ENCODE measurements around the gene BORCS8.

BORCS8 gene

GRCh38 chr19:19213426-19214158 is 21.6 kb upstream of the BORCS8 start:
- no peak for DNase-seq

GRCh38 chr19:19212916-19213315 is 21.0 kb upstream of the BORCS8 start:
- no peak for DNase-seq

DNA sequence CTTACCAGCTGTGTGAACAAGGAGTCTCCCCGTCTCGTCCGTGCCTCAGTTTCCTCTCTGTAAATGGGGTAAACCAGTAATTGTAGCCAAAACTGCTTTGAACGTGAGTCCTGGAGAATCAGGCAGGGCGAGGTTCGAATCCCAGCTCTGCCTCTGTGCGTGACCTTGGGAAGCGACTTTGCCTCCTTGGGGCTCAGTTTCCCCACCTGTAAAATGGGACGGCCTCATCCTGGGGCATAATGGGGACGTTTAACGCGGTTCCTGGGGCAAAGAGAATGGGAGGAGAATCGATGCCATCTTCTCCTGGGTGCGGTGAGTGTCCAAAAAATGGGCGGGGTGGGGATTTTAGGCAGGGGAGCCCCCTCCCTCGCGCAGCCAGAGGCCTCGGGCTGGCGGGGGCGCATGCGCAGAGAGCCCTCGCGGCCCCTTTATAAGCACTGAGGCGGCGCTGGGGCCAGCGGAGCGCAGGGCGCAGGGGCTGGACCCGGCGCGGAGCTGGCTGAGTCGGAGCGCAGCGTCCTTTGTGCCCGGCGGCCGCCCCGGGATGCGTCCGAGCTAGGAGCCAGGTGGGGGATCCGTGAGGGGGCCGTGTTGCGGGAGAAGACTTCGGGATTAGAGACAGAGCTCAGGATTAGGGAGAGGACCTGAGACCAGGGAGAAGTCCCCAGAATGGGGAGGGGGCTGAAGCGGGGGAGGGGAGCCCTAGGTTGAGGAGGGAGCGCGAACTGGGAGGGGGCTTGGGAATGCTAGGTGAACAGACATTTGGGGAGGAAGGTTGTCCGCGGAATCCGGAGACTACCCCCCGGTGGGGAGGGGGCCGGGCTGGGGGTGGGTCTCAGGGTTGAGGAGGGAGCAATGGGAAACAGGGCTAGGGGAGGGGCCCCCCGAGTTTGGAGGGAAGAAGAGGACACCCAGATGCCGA is 19.8 kb upstream of the BORCS8 start, which contains the start of gene NCAN:
Gene NCAN (plus strand): TSS at position 460 of the 922 bp plus-strand sequence. CDS start 4,996 bp downstream, outside the sequence.
- DNase-seq = peak in 1 of 2 experiments; percentile 43

DNA sequence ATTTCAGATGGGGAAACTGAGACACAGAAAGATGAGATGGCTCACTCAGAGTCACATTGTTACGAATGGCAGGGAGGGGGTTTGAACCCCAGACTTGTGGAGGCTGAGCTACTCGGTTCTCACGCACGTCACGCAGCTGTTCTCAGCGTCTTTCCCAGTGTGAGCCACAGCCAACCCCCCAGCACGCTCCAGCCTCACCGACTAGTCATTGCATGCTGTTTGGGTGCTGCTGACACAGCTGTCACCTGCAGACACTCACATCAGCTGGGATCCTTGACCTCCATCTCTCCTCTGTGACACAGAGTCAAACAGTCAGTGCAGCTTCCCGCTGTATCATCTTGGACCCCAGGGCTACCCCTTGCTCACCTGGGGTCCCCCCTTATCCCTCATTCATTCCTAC is 17.4 kb upstream of the BORCS8 start:
- DNase-seq = no peak

DNA sequence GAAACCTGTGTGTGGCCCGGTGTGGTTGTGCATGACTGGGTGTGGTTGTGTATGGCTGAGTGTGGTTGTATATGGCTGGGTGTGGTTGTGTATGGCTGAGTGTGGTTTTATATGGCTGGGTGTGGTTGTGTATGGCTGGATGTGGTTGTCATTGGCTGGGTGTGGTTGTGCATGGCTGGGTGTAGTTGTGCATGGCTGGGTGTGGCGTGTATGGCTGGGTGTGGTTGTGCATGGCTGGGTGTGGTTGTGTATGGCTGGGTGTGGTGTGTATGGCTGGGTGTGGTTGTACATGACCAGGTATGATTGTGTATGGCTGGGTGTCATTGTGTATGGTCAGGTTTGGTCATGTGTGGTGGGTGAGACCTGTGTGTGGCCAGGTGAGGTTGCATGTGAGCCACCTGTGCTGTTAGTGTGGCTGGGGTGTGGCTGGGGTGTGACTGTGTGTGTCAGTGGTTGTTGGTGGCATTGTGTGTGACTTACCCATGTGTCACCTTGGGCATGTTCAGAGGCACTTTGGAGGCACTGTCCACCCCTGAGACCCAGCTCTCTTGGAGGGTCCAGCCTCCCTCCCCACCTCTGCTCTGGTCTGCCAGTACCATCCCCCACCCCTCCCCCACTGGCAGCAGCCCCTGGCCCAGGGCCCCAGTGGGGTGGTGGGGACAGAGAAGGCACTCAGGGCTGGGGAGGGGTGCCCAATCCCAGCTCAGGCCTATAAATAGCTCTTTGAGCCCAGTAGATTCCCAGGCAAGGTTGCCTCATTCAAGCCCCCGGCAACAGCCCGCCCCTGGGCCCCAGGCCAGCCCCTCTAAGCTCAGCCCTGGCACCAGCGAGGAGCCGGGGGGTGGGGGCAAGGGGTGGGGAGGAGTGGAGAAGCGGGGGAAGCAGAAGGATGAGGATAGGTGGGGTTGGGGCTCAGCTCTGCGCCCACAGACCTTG is 16.0 kb upstream of the BORCS8 start:
- DNase-seq = no peak

DNA sequence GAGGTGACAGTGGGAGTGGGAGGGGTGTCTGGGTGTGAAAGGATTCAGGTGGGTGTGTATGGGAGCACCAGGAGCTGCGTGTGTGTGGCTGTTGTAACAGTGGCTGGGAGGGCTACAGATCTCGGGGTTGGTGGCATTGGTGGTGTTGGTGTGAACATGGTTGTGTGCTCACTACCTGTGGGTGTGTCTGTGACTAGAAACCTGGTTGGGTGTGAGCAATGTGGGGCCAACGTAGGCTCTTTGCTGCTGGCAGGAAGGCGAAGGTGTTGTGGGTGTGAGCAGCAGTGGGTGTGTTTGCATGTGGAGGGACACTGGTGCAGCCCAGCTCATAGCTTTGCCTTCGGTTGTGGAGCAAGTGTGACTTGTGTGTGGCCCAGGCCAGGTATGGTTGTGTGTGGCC is 15.0 kb upstream of the BORCS8 start:
- DNase-seq = no peak

GRCh38 chr19:19205416-19206410 is 13.8 kb upstream of the BORCS8 start:
- DNase-seq = no peak

DNA sequence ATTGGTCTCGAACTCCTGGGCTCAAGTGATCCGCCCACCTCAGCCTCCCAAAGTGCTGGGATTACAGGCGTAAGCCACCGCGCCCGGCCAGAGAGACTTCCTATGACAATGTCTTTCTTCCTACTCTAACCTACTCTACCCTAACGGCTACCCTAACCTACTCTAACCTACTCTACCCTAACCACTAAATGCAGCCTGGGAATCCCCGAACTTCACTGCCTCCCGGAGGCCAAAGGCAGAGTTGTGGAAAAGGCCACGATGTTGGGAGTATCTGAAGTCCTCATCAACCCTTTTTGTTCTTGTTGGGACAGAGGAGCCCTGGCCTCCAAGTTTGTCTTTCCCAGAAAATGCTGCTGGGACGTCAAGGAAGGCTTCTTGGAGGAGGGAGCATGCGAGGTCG is 12.2 kb upstream of the BORCS8 start:
- DNase-seq = no peak

DNA sequence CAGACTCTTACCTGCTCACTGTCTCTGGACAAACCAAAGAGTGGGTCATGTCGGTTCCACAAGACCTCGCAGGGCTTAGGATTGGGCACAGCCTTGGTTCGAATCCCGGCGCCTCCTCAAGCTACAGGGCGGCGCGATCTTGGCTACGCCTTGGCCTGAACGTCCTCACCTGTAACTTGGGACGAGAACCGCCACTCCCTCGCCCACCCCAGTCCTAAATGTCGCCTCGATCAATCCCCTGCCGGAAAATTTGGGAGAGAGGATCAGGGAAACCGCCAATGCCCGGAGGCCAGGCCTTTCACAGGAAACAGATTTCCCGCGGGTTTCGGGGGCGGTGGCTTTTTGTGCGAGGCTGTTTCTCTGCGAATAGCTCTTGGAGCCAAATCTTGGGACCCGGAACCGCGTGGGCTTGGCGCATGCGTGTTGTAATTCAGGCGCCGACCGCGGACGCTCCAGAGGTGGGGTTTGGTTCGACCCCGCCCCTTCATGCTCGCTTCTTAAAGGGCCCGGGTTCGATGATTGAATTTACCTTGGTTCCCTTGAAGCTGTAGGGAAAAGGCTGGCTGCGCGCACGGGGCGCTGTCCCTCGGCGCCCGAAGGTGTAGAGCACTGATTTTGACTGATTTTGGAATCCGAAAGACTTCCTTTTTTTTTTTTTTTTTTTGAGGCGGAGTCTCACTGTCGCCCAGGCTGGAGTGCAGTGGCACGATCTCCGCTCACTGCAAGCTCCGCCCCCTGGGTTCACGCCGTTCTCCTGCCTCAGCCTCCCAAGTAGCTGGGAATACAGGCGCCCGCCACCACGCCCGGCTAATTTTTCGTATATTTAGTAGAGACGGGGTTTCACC is 11.3 kb upstream of the BORCS8 start, which contains the start of gene NR2C2AP:
Gene NR2C2AP (minus strand): TSS at position 403 of the 845 bp plus-strand sequence. CDS start 354 bp downstream, at position 49.
- DNase-seq = peak; percentile 70 to 93

- DNase-seq = no peak
Measured at GRCh38 chr19:19202707-19203011, 10.7 kb upstream of the BORCS8 start.

GRCh38 chr19:19201697-19202630 is 10.0 kb upstream of the BORCS8 start:
- DNase-seq = no peak

GRCh38 chr19:19193926-19194325 is 2.0 kb upstream of the BORCS8 start:
- DNase-seq = no peak

GRCh38 chr19:19192910-19193423 is 1.0 kb upstream of the BORCS8 start:
- DNase-seq = no peak

GRCh38 chr19:19191768-19192077 is 229 bp downstream of the BORCS8 start:
- DNase-seq = no peak

DNA sequence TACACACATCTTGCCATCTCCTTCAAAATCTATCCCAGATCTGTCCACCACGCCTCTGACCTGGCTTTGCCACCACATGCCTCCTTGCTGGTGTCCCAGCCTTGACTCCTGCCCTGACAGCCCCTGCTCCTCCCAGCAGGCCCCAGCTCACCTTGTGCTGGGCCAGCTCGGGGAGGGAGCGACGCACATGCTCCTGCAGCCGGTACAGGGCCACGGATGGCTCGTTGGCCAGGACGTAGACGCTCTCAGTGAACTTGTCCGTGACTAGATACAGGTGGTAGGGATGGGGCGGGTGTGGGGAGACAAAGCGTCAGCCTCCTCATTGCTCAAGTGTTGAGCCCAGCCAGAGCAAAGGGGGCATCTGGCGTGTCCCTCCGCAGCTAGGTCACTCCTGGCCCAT is 5.2 kb downstream of the BORCS8 start:
- no peak for DNase-seq

DNA sequence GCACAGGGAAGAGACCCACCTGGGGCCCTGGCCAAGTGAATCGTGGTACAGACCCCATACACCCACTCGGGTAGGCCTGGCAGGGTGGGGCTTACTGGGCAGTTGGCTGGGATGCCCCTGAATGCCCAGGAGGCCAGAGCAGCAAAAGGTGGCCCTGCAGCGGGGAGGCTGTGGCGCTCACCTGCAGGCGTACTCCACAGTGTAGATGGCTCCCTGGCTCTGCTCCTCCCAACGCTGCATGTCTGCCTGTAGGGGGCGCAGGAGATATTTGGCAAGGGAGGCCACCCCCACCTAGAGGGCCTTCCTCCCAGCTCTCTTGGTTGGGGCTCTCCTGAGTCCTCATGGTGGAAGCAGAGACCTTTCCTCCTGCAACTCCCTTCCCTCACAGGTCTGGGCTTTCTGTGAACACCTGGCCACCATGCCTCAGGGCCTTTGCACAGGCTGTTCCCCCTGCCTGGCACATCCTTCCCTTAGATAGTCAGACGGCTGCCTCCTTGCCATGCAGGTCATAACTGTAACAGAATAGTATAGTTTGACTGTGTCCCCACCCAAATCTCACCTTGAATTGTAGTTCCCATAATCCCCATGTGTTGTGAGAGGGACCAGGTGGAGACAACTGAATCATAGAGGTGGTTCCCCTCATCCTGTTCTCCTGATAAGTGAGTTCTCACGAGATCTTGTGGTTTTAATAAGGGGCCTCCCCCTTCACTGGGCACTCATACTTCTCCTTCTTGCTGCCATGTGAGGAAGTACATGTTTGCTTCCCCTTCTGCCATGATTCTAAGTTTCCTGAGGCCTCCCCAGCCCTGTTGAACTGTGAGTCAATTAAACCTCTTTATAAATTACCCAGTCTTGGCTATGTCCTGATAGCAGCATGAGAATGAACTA is 5.9 kb downstream of the BORCS8 start:
- DNase-seq = peak; percentile 19 to 68

DNA sequence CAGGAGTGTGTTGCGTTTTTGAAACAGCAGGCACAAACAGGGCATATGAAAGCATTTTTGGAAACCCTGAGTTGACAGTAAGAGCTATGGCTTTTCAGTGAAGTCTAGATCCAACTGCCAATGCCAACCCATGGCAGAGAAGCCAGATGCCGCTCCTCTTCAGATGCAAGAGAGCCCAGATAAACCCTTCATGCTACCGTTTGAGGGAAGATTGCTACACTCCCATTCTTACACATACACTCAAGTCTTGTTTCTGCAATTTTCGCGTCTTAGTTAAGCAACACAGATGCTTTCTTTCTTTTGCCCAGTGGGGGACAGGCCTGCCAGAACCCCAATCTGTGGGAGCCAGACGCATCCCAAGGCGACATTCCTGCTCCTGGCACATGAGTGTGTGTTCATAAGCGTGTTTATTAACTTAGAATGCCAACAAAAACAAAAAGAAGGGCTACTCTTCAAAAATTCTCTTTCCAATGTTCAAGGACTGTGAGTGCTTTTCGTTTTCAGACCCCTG is 10.4 kb downstream of the BORCS8 start:
- DNase-seq = no peak

All from NCI-H526 (cell line).